K562 (cell line): ENCODE data around the gene CELSR1. TPM values are rescaled to one million over a fixed set of nuclear protein-coding genes. Genes with fewer than 3 reads are reported as not detected.
A peak's percentile ranks its signal among the peaks of the same experiment; 100 is the strongest.

ENCODE experiments used
- ATAC-seq: fragments of 200-7000 bp; cut with Tn5 transposase; 3 replicates; pipeline ENCODE4 v1.9.1; 2020; ENCODE audit warnings: moderate library complexity
- BruUV-seq: library from RNA; stranded (reverse); fragments of 400-500 nt; replicated peaks from 2 replicates; lab custom pipeline; 2021; lab: Mats Ljungman, UMichigan
- CTCF ChIA-PET: fragments of 300-600 bp; formaldehyde crosslinking; extraction: SDS; loops from one replicate; lab custom pipeline; 2021; ENCODE audit warnings: low intra/inter-chr PET ratio; lab: Yijun Ruan, JAX
- POLR2A ChIA-PET: fragments of 300-600, 350-650 bp; sonication (Branson Sonifier 250); formaldehyde crosslinking; extraction: SDS; loops from one replicate; lab custom pipeline; 2021; ENCODE audit warnings: antibody characterized with exemption, inconsistent platforms; lab: Yijun Ruan, JAX
- DNase-seq, 4 experiments: peaks; one replicate each; pipeline versions ENCODE4 v3.0.0 to v3.0.0-alpha.2; 2011 to 2018; ENCODE audit warnings: low spot score in 3 of 4, mixed read lengths in 3 of 4; ENCODE audit errors: extremely low read depth in 1 of 4
- FAIRE-seq: peaks from 2 replicates; lab custom pipeline; 2011; peaks lifted over from hg19 to GRCh38; lab: Jason Lieb, UNC
- H2AFZ ChIP-seq: 2 replicates; pipeline ENCODE4 v1.6.0; 2011; ENCODE audit warnings: low read depth, low read length, control low read depth, inconsistent platforms
- H3K27ac ChIP-seq: fragments of 200-600 bp; 3 replicates; pipeline ENCODE4 v1.8.0; 2011; ENCODE audit warnings: low read depth, mild to moderate bottlenecking, control low read depth, inconsistent platforms, low read length, moderate library complexity, mixed read lengths; ENCODE audit errors: extremely low read depth
- H3K27me3 ChIP-seq, 2 experiments: fragments of 300-600 bp in 1 of 2; 2 replicates in 1 of 2; 3 replicates in 1 of 2; pipeline versions ENCODE4 v1.6.0 to v1.8.0; 2011; ENCODE audit warnings: inconsistent platforms in 2 of 2, low read length in 2 of 2, mild to moderate bottlenecking in 1 of 2, mixed read lengths in 1 of 2, moderate library complexity in 1 of 2; ENCODE audit not compliant: control insufficient read depth in 2 of 2, insufficient read depth in 2 of 2
- H3K36me3 ChIP-seq: fragments of 300-600 bp; 3 replicates; pipeline ENCODE4 v1.8.0; 2011; ENCODE audit warnings: mild to moderate bottlenecking, low read length, inconsistent platforms; ENCODE audit not compliant: control insufficient read depth, insufficient read depth
- H3K4me1 ChIP-seq, 2 experiments: fragments of 200-600 bp in 1 of 2; replicated peaks in 1 of 2; 2 replicates in 1 of 2; 3 replicates in 1 of 2; pipeline versions ENCODE4 v1.5.1 to v1.8.0; 2011; ENCODE audit warnings: inconsistent platforms in 2 of 2, low read length in 2 of 2, mild to moderate bottlenecking in 1 of 2, mixed read lengths in 1 of 2, moderate library complexity in 1 of 2; ENCODE audit not compliant: control insufficient read depth in 2 of 2, insufficient read depth in 2 of 2
- H3K4me2 ChIP-seq: 2 replicates; pipeline ENCODE4 v1.6.1; 2011; ENCODE audit warnings: low read length, control low read depth, inconsistent platforms, mixed read lengths; ENCODE audit not compliant: insufficient read depth
- H3K4me3 ChIP-seq: fragments of 200-600 bp; sonication (generic), shearing (Covaris generic); 2 replicates; pipeline ENCODE4 v1.5.1; 2016; ENCODE audit warnings: control low read depth, inconsistent platforms
- H3K79me2 ChIP-seq: fragments of 200-600 bp; 3 replicates; pipeline ENCODE4 v1.8.0; 2011; ENCODE audit warnings: low read length, inconsistent platforms; ENCODE audit not compliant: control insufficient read depth, insufficient read depth
- H3K9ac ChIP-seq, 2 experiments: 2 replicates each; pipeline versions ENCODE4 v1.6.0 to v1.6.1; 2011; ENCODE audit warnings: low read depth in 2 of 2, low read length in 2 of 2, control low read depth in 1 of 2, inconsistent platforms in 1 of 2, mild to moderate bottlenecking in 1 of 2, mixed read lengths in 1 of 2; ENCODE audit not compliant: insufficient read depth in 1 of 2
- H3K9me1 ChIP-seq: one replicate; pipeline ENCODE4 v1.6.0; 2011; ENCODE audit warnings: inconsistent platforms, mild to moderate bottlenecking, low read length, moderate library complexity; ENCODE audit not compliant: control insufficient read depth, insufficient read depth
- H3K9me3 ChIP-seq: replicated peaks from 2 replicates; pipeline ENCODE4 v1.5.1; 2011; ENCODE audit warnings: low read depth, low read length, inconsistent platforms; ENCODE audit not compliant: control insufficient read depth, insufficient read depth
- H4K20me1 ChIP-seq: replicated peaks from 2 replicates; pipeline ENCODE4 v1.6.1; 2011; ENCODE audit warnings: low read length, inconsistent platforms, mixed read lengths; ENCODE audit not compliant: control insufficient read depth, insufficient read depth
- C11orf30 ChIP-seq: fragments of 450-650 bp; IDR thresholded peaks from 2 replicates; pipeline ENCODE4 v1.6.1; 2016; ENCODE audit warnings: low read depth, mild to moderate bottlenecking
- CBX1 ChIP-seq: sonication (generic); IDR thresholded peaks from 2 replicates; pipeline ENCODE4 v1.6.1; 2016; ENCODE audit warnings: antibody characterized with exemption, low read depth, mild to moderate bottlenecking
- SREBF2 ChIP-seq: sonication (generic); formaldehyde crosslinking; IDR thresholded peaks from 2 replicates; pipeline ENCODE4 v1.4.0; 2020; ENCODE audit warnings: mild to moderate bottlenecking, missing genetic modification reagents
- ZC3H11A ChIP-seq: IDR thresholded peaks from 2 replicates; pipeline ENCODE4 v1.6.1; 2012; ENCODE audit warnings: low read depth, low read length, improper control_type of control experiment
- ZNF717 ChIP-seq: fragments of 250-450 bp; sonication (Bioruptor Pico); IDR thresholded peaks from 2 replicates; pipeline ENCODE4 v1.5.0; 2021
- ZSCAN29 ChIP-seq: fragments of 450-650 bp; IDR thresholded peaks from 2 replicates; pipeline ENCODE4 v1.6.1; 2017
- WGBS: fragments of 100-300 bp; shearing (Covaris generic); methylation state at CpG from one replicate; pipeline ENCODE4 v1.1.6; 2016; ENCODE audit warnings: low coverage, mixed read lengths; ENCODE audit not compliant: insufficient coverage; ENCODE audit errors: missing lambda C conversion rate; 5-methylcytosine and 5-hydroxymethylcytosine counted together
- in situ Hi-C: fragments of 300-500 bp; cut with MboI; formaldehyde crosslinking; loops from 4 replicates; pipeline ENCODE4 v1.15.0; 2018; ENCODE audit warnings: inconsistent platforms, mixed read lengths
- intact Hi-C: fragments of 100-400 bp; cut with micrococcal nuclease; formaldehyde crosslinking; loops from 2 replicates; pipeline ENCODE4 v1.14.2; 2022
- polyA plus RNA-seq, 8 experiments: library from polyadenylated mRNA; depleted of rRNA in 4 of 8; stranded (reverse) in 5 of 8; unstranded in 3 of 8; fragments of >200 nt; fragmentation: Nextera tagmentation in 2 of 8; fragmentation: Illumina TruSeq in 1 of 8; extraction: Ambion mirVana in 2 of 8; extraction: Trizol in 1 of 8; gene quantifications; 2 replicates each; pipeline versions ENCODE4 v1.2.1 to v1.2.3, GENCODE V29; 2011 to 2014; ENCODE audit warnings: inconsistent platforms in 1 of 8, missing spikeins in 1 of 8
- total RNA-seq, 7 experiments: library from RNA; depleted of rRNA in 6 of 7; stranded (reverse); fragments of >200 nt in 6 of 7; fragmentation: Illumina TruSeq in 2 of 7; extraction: Trizol in 2 of 7; gene quantifications; 2 replicates each; pipeline versions ENCODE4 v1.2.1 to v1.2.3, GENCODE V29; 2011 to 2021; ENCODE audit warnings: low replicate concordance in 1 of 7

CELSR1 gene
- total and polyA plus RNA-seq, 9 of the 15 experiments (the other 6 are each of a cell fraction or from before 2014, with no cell fraction given): under 0.01 to 0.09 TPM; not detected in 7

GRCh38 chr22:46551321-46551720 is 13.9 kb upstream of the CELSR1 start:
- CTCF ChIA-PET: no interaction called here
- Histone ChIP-seq H3K27ac (no peak overlapping the region), H3K9me3 (peaks cover 7% of the 10 kb centered on the region), H3K79me2 (no peaks in the 10 kb centered on the region), H3K27me3 (peaks cover 0 to 48% of the 10 kb centered on the region in 2 experiments; a peak in 3 of 5 replicates), H3K4me2 (no peak overlapping the region), H4K20me1 (no peaks in the 10 kb centered on the region), H3K4me3 (no peak overlapping the region), H3K4me1 (no peaks in the 10 kb centered on the region; a peak in 1 of 5 replicates), H3K36me3 (no peaks in the 10 kb centered on the region), H3K9me1 (no peaks in the 10 kb centered on the region), H2AFZ (no peak overlapping the region), H3K9ac (no peak overlapping the region)
- no peak for DNase-seq
- no peak for TF ChIP-seq ZSCAN29
- no peak for ATAC-seq
- POLR2A ChIA-PET: interaction anchor here (0.7 to 1.1 kb wide), 3 partner anchors 8 to 98 kb away, joined by 3 to 4 read pairs (median 3); no protein-coding TSS in a partner anchor
- in situ Hi-C loops: no loop called here
- FAIRE-seq: no peak
- 5% methylated on average over 5 of the region's 9 CpGs for WGBS
- intact Hi-C loops: no loop called here
- no TSS peak for BruUV-seq

- Histone ChIP-seq H3K4me3 (no peak overlapping the region), H3K36me3 (no peaks in the 10 kb centered on the region), H3K4me1 (no peaks in the 10 kb centered on the region; a peak in 1 of 5 replicates), H3K27me3 (peaks cover 3 to 49% of the 10 kb centered on the region in 2 experiments; a peak in 3 of 5 replicates), H3K27ac (no peak overlapping the region), H3K9me3 (peaks cover 7% of the 10 kb centered on the region), H4K20me1 (no peaks in the 10 kb centered on the region), H3K79me2 (no peaks in the 10 kb centered on the region), H3K9ac (no peak overlapping the region), H2AFZ (no peak overlapping the region), H3K9me1 (no peaks in the 10 kb centered on the region)
- DNase-seq (no peak), ATAC-seq (no peak)
- BruUV-seq: no TSS peak
- CTCF ChIA-PET: no interaction called here
- in situ Hi-C loops: loop anchor here (10.0 kb wide), 1 partner anchor 425 kb away; no protein-coding TSS in a partner anchor
- TF ChIP-seq SREBF2: no peak
- no peak for TF ChIP-seq CBX1
- TF ChIP-seq ZC3H11A: no peak
- TF ChIP-seq ZNF717 (CRISPR knock-in tag): no peak
- peak; percentile 17; the same call in 1 of the 2 replicates for TF ChIP-seq C11orf30
- TF ChIP-seq, all 486 proteins: peak for 1
- POLR2A ChIA-PET: interaction anchor here (0.5 to 0.8 kb wide), 3 partner anchors 25 to 760 kb away, joined by 3 to 4 read pairs (median 4); no protein-coding TSS in a partner anchor
- intact Hi-C loops: no loop called here
- no peak overlapping the region for H3K4me2 ChIP-seq
- no peak for FAIRE-seq
- 7% methylated on average over 3 of the region's 17 CpGs for WGBS
These were observed 12.7 kb upstream of the CELSR1 start for GRCh38 chr22:46549971-46550641.
